RPMI7951 (cell line): ENCODE results near the gene SZRD1. TPM values are rescaled to one million over a fixed set of nuclear protein-coding genes. Genes with fewer than 3 reads are reported as not detected.

Source experiments
- DNase-seq: peaks from one replicate; pipeline ENCODE4 v3.0.0-alpha.2; 2012; ENCODE audit warnings: low read depth
- total RNA-seq: library from RNA; depleted of rRNA; stranded (reverse); fragments of >200 nt; shearing (Covaris generic); gene quantifications from 2 replicates; pipeline ENCODE4 v1.2.3, GENCODE V29; 2014; rRNA removed

The SZRD1 gene
- total RNA-seq, 1 experiment from 2014 or later, result 77.1 TPM

- no peak for DNase-seq
Observed at GRCh38 chr1:16440131-16440469, 73.1 kb downstream of the SZRD1 start.

- DNase-seq, result peak; percentile 90
Observed at GRCh38 chr1:16440470-16441281, 73.6 kb downstream of the SZRD1 start, which contains the start of gene NECAP2. TSS of gene NECAP2 (plus strand) at chr1:16440724. CDS start at chr1:16440762, 38 bp downstream.

GRCh38 chr1:16441282-16441665, 74.2 kb downstream of the SZRD1 start:
- peak; percentile 32 for DNase-seq

DNA sequence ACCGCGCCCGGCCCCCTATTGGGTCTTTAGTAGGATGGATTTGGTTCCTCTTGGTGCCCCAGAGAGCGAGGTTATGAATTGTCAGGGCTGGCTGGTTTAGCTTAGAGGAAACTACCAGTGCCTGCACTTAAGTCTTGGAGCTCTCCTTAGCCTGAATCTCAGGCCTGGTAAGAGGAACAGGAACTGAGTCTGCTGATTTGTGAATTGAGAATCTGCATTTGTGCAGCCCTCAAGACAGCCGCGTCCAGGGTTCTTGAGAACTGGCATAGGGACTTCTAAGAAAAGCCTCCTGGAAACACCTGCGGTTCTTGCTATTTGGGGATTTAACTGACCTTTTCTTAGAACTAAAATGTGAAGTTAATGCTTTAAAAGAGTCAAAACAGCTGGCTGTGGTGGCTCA, 75.2 kb downstream of the SZRD1 start:
- DNase-seq, result no peak

DNA sequence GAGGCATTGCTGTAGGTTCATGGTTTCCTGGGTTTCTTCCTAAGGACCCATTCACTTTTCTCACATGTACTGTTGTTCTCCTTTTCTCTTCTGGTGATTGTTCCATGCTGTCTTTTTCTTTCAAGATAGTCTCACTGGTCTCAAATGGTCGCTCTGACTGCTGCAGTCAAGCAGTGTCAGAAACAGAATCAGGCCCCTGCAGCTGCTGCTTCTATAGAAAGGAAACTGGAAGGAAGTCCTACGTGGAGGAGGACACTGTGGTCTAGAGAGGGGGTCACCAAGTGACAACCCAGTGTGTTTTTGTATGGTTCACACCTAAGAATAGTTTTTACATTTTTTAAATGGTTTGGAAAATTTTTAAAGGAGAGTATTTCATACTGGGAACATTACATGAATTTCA, 75.9 kb downstream of the SZRD1 start:
- DNase-seq, result no peak

DNA sequence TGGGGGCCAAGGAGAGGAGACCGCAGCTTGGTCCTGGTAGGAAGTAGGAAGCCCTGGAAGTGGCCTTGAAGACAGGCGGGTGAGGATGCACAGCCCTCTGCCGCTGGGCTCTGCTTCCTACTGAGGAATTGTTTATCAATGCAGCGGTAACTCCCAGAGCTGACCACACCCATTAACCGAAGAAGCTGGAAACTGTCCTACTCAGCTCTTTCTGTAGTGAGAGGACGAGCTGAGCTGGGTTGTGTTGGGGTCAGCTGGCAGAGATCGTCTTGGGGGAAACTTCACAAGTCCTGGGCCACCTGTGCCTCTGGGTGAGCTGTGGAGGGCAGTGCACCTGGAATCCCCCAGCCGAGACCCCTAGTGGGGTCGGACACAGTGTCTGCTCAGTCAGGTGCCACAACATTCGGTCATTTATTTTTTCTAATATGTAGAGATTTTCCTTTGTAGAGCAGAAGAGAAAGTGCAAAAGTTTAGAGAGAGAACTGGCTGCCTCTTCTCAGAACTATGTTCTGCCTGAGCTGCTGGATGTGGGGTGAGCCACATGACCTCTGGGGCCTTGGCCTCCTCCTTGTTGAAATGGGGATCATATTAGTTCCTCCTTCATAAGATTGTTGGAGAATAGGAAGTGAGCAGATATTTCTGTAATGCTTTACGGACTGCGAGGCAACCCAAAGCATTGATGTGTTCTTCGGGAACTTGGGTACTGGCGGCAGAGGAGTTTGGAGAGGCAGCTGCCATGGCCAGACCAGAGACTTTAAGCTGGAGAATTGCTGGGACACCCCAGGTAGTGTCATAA, 77.1 kb downstream of the SZRD1 start:
- no peak for DNase-seq

- DNase-seq, result no peak
Observed at GRCh38 chr1:16445052-16445451, 78.0 kb downstream of the SZRD1 start.

GRCh38 chr1:16446116-16446515, 79.1 kb downstream of the SZRD1 start:
- DNase-seq, result no peak

DNA sequence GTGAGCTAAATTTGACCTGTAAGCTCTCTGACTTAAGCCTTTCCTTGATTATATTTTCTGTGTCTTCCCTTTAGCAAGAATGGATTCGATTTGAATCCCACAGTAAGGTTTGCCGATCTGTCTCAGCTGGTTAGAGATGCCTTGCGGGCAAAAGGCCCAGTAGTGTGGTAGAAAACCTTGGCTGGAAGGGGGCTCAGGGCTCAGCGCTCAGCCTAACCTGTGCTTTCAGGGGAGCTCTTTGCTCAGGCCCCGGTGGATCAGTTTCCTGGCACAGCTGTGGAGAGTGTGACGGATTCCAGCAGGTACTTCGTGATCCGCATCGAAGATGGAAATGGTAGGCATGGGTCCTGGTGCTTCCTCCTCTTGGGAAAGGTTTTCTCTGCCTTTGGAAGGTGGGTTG, 80.6 kb downstream of the SZRD1 start:
- DNase-seq, result no peak

Other genes with a start within 250 kb of the SZRD1 start
- 47.1 and 53.4 TPM in 2 replicates for gene EPHA2, start 211.2 kb upstream of the SZRD1 start, total RNA-seq
- gene ARHGEF19, start 154.6 kb upstream of the SZRD1 start, total RNA-seq, result 8.3 and 10.7 TPM in 2 replicates
- 2.4 and 6.5 TPM in 2 replicates for gene CPLANE2, start 130.1 kb upstream of the SZRD1 start, total RNA-seq
- 14.6 and 21.3 TPM in 2 replicates for gene FBXO42, start 14.8 kb upstream of the SZRD1 start, total RNA-seq
- gene SPATA21, start 70.2 kb downstream of the SZRD1 start, total RNA-seq, result not detected in 2 replicates
- 88.9 and 102 TPM in 2 replicates for gene NECAP2, start 73.5 kb downstream of the SZRD1 start, total RNA-seq
- under 0.01 TPM in 1 of 2 replicates, not detected in the other for gene RNU1-1, start 147.0 kb downstream of the SZRD1 start, total RNA-seq
- 13.4 and 18.9 TPM in 2 replicates for gene NBPF1, start 246.3 kb downstream of the SZRD1 start, total RNA-seq